SK-N-SH (cell line): ENCODE results near the gene CIC. TPM values are rescaled to one million over a fixed set of nuclear protein-coding genes. Genes with fewer than 3 reads are reported as not detected.

Source experiments
- CTCF ChIA-PET: fragments of 300-600, 350-600 bp; formaldehyde crosslinking; extraction: SDS; loops from one replicate; lab custom pipeline; 2021; lab: Yijun Ruan, JAX
- POLR2A ChIA-PET: fragments of 350-600 bp; sonication (Branson Sonifier 250); formaldehyde crosslinking; extraction: SDS; loops from one replicate; lab custom pipeline; 2020; ENCODE audit warnings: antibody characterized with exemption, inconsistent platforms; lab: Yijun Ruan, JAX
- DNase-seq: peaks from one replicate; pipeline ENCODE4 v3.0.0; 2012
- H2AFZ ChIP-seq: fragments of 200-600 bp; sonication (generic); 2 replicates; pipeline ENCODE4 v1.8.1; 2016; ENCODE audit warnings: antibody characterized with exemption, mild to moderate bottlenecking, low read depth
- H3F3A ChIP-seq: fragments of 200-600 bp; sonication (generic); replicated peaks from 2 replicates; pipeline ENCODE3; 2016; ENCODE audit warnings: antibody characterized with exemption, mild to moderate bottlenecking; ENCODE audit not compliant: insufficient read depth
- H3K27ac ChIP-seq, 2 experiments: fragments of 200-500 bp in 1 of 2; fragments of 200-600 bp in 1 of 2; sonication (Bioruptor generic) in 1 of 2; sonication (generic), shearing (Covaris generic) in 1 of 2; 2 replicates each; pipeline versions ENCODE4 v1.5.1 to v1.6.1; 2014 to 2016; ENCODE audit warnings: low read depth in 2 of 2, inconsistent platforms in 1 of 2, low read length in 1 of 2, mild to moderate bottlenecking in 1 of 2, mixed read lengths in 1 of 2
- H3K27me3 ChIP-seq: fragments of 200-600 bp; sonication (generic), shearing (Covaris generic); 2 replicates; pipeline ENCODE4 v1.6.1; 2016; ENCODE audit warnings: mixed run types; ENCODE audit not compliant: insufficient read depth
- H3K36me3 ChIP-seq, 2 experiments: fragments of 200-500 bp in 1 of 2; fragments of 200-600 bp in 1 of 2; sonication (Bioruptor generic) in 1 of 2; sonication (generic) in 1 of 2; replicated peaks in 1 of 2; 2 replicates each; pipeline versions ENCODE3 to v1.5.1; 2014 to 2016; ENCODE audit warnings: low read length in 1 of 2, mild to moderate bottlenecking in 1 of 2; ENCODE audit not compliant: insufficient read depth in 2 of 2, control insufficient read depth in 1 of 2
- H3K4me1 ChIP-seq, 2 experiments: fragments of 200-500 bp in 1 of 2; fragments of 200-600 bp in 1 of 2; sonication (Bioruptor generic) in 1 of 2; sonication (generic), shearing (Covaris generic) in 1 of 2; 2 replicates each; pipeline versions ENCODE4 v1.5.1 to v1.6.1; 2014 to 2016; ENCODE audit warnings: low read depth in 1 of 2, low read length in 1 of 2, mixed run types in 1 of 2; ENCODE audit not compliant: insufficient read depth in 2 of 2, control insufficient read depth in 1 of 2
- H3K4me2 ChIP-seq: fragments of 200-600 bp; sonication (generic), shearing (Covaris generic); 2 replicates; pipeline ENCODE4 v1.6.1; 2017; ENCODE audit warnings: mixed run types
- H3K4me3 ChIP-seq, 2 experiments: fragments of 200-500 bp in 1 of 2; fragments of 200-600 bp in 1 of 2; sonication (Bioruptor generic) in 1 of 2; sonication (generic), shearing (Covaris generic) in 1 of 2; 2 replicates each; pipeline versions ENCODE4 v1.5.1 to v1.8.1; 2014 to 2016; ENCODE audit warnings: low read depth in 2 of 2, inconsistent platforms in 1 of 2, low read length in 1 of 2, mild to moderate bottlenecking in 1 of 2, mixed read lengths in 1 of 2, moderate library complexity in 1 of 2
- H3K79me2 ChIP-seq: fragments of 200-600 bp; sonication (generic); 2 replicates; pipeline ENCODE4 v1.8.1; 2017; ENCODE audit warnings: mild to moderate bottlenecking; ENCODE audit not compliant: insufficient read depth
- H3K9ac ChIP-seq: fragments of 200-600 bp; sonication (generic); 2 replicates; pipeline ENCODE4 v1.6.1; 2017; ENCODE audit warnings: mixed run types
- H3K9me2 ChIP-seq: fragments of 200-600 bp; sonication (generic); 2 replicates; pipeline ENCODE4 v1.6.1; 2017; ENCODE audit warnings: mixed run types
- H3K9me3 ChIP-seq: fragments of 200-600 bp; sonication (generic); 2 replicates; pipeline ENCODE4 v1.6.1; 2017; ENCODE audit warnings: mixed run types, mild to moderate bottlenecking, moderate library complexity
- H4K20me1 ChIP-seq: fragments of 200-600 bp; sonication (generic); 2 replicates; pipeline ENCODE4 v1.6.1; 2017; ENCODE audit warnings: mild to moderate bottlenecking, mixed run types; ENCODE audit not compliant: insufficient read depth
- ELF1 ChIP-seq: IDR thresholded peaks from 2 replicates; pipeline ENCODE4 v1.4.0; 2012
- EP300 ChIP-seq, 2 experiments: IDR thresholded peaks; 2 replicates each; pipeline versions ENCODE4 v1.4.0 to v1.6.1; 2012; ENCODE audit warnings: borderline replicate concordance in 1 of 2, low read depth in 1 of 2, low read length in 1 of 2
- GATA2 ChIP-seq: sonication (generic); formaldehyde crosslinking; IDR thresholded peaks from 2 replicates; pipeline ENCODE4 v1.5.0; 2020; ENCODE audit warnings: mild to moderate bottlenecking, missing genetic modification reagents
- JUND ChIP-seq: IDR thresholded peaks from 2 replicates; pipeline ENCODE4 v1.4.0; 2012
- MXI1 ChIP-seq: IDR thresholded peaks from 2 replicates; pipeline ENCODE4 v1.6.1; 2012; ENCODE audit warnings: mild to moderate bottlenecking, low read depth, low read length, improper control_type of control experiment
- POLR2AphosphoS5 ChIP-seq: IDR thresholded peaks from 2 replicates; pipeline ENCODE4 v1.6.1; 2012; ENCODE audit warnings: low read depth, low read length
- RCOR1 ChIP-seq: fragments of 150-350 bp; IDR thresholded peaks from 2 replicates; pipeline ENCODE4 v1.6.1; 2017; ENCODE audit warnings: antibody characterized with exemption, low read length
- YY1 ChIP-seq: IDR thresholded peaks from 2 replicates; pipeline ENCODE4 v1.4.0; 2012; ENCODE audit warnings: low read depth, mild to moderate bottlenecking
- WGBS: methylation state at CpG from one replicate; pipeline ENCODE4 v1.1.6; 2017; ENCODE audit warnings: low lambda C conversion rate; 5-methylcytosine and 5-hydroxymethylcytosine counted together
- polyA plus RNA-seq, 3 experiments: library from polyadenylated mRNA; depleted of rRNA; stranded (reverse); fragments of >200 nt; gene quantifications; 2 replicates each; pipeline ENCODE4 v1.2.3, GENCODE V29; 2012
- TF ChIP-seq, protein P1 (sequence below): IDR thresholded peaks from 2 replicates; pipeline ENCODE4 v1.4.0; 2012; ENCODE audit warnings: low read depth, borderline replicate concordance
- TF ChIP-seq, protein P2 (sequence below): fragments of 200-600 bp; sonication (generic); IDR thresholded peaks from 2 replicates; pipeline ENCODE4 v1.6.1; 2017; ENCODE audit warnings: antibody characterized with exemption, mild to moderate bottlenecking, moderate library complexity
- TF ChIP-seq, protein P3 (sequence below): IDR thresholded peaks from 2 replicates; pipeline ENCODE4 v1.4.0; 2012; ENCODE audit warnings: low read depth, borderline replicate concordance

The CIC gene
- polyA plus RNA-seq, 1 of the 3 experiments (the other 2 are of a cell fraction): 16.9 TPM

DNA sequence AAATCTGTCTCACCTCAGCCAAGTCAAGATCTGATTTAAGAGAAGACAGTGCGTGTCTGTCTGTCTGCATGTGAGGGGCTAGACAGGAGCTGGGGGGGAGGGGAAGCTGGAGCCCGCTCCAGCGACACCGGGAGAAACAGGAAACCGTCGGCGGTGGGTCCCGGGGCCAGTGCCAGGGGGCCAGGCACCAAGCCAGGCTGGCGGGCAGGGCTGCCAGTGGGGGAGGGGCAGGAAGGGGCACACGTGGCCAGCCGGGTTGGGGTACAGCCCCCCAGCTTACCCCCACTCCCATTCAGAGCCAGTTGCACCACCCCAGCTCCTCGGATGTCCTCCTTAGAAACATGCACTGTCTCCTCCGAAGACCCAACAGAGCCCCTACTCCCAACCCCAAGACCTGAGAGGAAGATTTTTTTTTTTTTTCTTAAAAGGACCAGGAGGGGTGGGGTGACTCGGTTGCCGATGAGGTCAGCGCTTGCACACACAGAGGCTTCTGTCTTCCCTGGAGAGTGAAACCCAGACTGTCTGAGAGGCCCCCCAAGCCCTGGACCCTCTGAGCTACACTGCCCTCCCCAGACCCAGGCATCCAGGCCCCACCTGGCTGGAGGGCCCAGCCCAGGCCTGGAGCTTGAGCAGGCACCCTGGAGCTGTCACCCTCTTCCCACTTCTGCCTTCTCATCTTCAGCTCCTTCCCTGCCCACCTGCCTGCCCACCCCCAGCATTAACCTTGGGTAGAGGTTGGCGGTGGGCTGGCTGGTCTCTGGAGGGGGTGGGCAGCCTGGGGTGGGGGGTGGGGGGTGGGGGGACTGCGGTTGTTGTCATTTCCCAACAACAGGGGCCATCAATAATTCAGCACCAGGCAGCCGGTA is 18.2 kb upstream of the CIC start (continued):
- TF ChIP-seq, protein P1, sequence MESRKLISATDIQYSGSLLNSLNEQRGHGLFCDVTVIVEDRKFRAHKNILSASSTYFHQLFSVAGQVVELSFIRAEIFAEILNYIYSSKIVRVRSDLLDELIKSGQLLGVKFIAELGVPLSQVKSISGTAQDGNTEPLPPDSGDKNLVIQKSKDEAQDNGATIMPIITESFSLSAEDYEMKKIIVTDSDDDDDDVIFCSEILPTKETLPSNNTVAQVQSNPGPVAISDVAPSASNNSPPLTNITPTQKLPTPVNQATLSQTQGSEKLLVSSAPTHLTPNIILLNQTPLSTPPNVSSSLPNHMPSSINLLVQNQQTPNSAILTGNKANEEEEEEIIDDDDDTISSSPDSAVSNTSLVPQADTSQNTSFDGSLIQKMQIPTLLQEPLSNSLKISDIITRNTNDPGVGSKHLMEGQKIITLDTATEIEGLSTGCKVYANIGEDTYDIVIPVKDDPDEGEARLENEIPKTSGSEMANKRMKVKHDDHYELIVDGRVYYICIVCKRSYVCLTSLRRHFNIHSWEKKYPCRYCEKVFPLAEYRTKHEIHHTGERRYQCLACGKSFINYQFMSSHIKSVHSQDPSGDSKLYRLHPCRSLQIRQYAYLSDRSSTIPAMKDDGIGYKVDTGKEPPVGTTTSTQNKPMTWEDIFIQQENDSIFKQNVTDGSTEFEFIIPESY: no peak
- TF ChIP-seq, protein P2, sequence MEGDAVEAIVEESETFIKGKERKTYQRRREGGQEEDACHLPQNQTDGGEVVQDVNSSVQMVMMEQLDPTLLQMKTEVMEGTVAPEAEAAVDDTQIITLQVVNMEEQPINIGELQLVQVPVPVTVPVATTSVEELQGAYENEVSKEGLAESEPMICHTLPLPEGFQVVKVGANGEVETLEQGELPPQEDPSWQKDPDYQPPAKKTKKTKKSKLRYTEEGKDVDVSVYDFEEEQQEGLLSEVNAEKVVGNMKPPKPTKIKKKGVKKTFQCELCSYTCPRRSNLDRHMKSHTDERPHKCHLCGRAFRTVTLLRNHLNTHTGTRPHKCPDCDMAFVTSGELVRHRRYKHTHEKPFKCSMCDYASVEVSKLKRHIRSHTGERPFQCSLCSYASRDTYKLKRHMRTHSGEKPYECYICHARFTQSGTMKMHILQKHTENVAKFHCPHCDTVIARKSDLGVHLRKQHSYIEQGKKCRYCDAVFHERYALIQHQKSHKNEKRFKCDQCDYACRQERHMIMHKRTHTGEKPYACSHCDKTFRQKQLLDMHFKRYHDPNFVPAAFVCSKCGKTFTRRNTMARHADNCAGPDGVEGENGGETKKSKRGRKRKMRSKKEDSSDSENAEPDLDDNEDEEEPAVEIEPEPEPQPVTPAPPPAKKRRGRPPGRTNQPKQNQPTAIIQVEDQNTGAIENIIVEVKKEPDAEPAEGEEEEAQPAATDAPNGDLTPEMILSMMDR: no peak
- peak; percentile 12; the same call in 1 of the 2 replicates for TF ChIP-seq POLR2AphosphoS5
- TF ChIP-seq MXI1: no peak
- peak in 1 of 2 experiments; percentile 32; a peak in 1 of 4 replicates for TF ChIP-seq EP300 (IDR thresholded peaks at IDR 0.05; ENCODE audit: borderline replicate concordance in 1 of 2, low read depth in 1 of 2, low read length in 1 of 2)
- no peak for TF ChIP-seq RCOR1
- TF ChIP-seq JUND: no peak

DNA sequence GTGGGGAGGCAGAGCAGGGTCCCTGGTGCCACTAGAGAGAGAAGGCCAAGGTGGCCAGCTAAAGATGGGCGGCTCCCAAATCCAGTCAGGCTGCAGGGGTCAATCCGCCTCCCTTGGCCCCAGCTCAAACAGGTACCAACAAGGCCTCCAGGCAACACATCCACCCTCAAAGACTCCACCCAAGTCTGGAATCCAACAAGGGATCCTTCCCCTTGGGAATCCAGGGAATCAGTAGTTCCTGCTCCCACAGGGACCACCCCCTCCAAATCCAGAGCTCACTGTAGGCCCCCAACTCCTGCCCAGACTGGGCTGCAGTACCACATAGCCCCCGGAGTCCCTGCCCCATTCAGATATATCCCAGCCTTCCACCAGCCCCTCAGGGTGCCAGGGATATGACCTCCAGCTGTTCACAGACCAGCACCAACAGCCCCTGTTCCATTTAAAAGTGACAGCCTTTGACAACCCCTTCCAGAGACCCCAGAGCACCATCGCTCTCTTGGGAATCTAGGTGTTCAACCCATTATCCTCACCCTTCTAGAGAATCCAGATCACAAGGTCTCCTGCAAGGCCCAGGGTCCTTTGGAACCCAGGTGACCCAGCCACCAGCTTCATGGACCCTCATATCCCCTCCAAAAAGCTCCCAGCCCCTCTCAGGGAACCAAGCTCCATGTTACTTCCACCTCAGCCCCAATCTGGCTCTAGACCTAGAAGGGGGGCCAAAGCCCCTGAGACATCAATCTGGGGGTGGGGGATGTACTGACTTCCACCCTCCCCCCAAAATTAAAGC is 17.3 kb upstream of the CIC start:
- CTCF ChIA-PET: interaction anchor here (1.0 to 14.8 kb wide), 6 partner anchors 9 to 76 kb away, joined by 3 to 205 read pairs (median 4); partner anchors contain the start of genes PAFAH1B3 and PRR19
- peak overlapping the region; percentile 76 to 89 for H3K4me3 ChIP-seq
- H2AFZ ChIP-seq: no peak overlapping the region
- H3F3A ChIP-seq: peaks cover 37% of the 10 kb centered on the region
- no peaks in the 10 kb centered on the region for H3K9me3 ChIP-seq
- H3K79me2 ChIP-seq: peaks cover 79% of the 10 kb centered on the region
- DNase-seq: no peak
- peak overlapping the region; percentile 98 for H3K4me2 ChIP-seq
- H3K9me2 ChIP-seq: no peaks in the 10 kb centered on the region
- H4K20me1 ChIP-seq: peaks cover 58% of the 10 kb centered on the region
- no peaks in the 10 kb centered on the region for H3K27me3 ChIP-seq
- peak overlapping the region; percentile 83 to 88 for H3K27ac ChIP-seq
- 75% methylated on average over 4 of the region's 4 CpGs for WGBS
- POLR2A ChIA-PET: interaction anchor here (1.2 kb wide), 1 partner anchor 9 kb away, joined by 5 read pairs; no protein-coding TSS in a partner anchor
- peaks cover 19 to 33% of the 10 kb centered on the region in 2 experiments for H3K4me1 ChIP-seq
- H3K9ac ChIP-seq: peak overlapping the region; percentile 90
- peaks cover 10 to 19% of the 10 kb centered on the region in 2 experiments for H3K36me3 ChIP-seq
- no peak for TF ChIP-seq YY1
- TF ChIP-seq, protein P1: no peak
- TF ChIP-seq MXI1: no peak
- TF ChIP-seq, protein P3, sequence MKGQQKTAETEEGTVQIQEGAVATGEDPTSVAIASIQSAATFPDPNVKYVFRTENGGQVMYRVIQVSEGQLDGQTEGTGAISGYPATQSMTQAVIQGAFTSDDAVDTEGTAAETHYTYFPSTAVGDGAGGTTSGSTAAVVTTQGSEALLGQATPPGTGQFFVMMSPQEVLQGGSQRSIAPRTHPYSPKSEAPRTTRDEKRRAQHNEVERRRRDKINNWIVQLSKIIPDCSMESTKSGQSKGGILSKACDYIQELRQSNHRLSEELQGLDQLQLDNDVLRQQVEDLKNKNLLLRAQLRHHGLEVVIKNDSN: no peak
- TF ChIP-seq, protein P2: no peak
- no peak for TF ChIP-seq GATA2 (CRISPR knock-in tag)
- no peak for TF ChIP-seq ELF1
- TF ChIP-seq, all 33 proteins: peak for 0
